Measurements from ENCODE around the gene PPARG. TPM values are rescaled to one million over a fixed set of nuclear protein-coding genes. Genes with fewer than 3 reads are reported as not detected.

PPARG gene
- total RNA-seq, 2 experiments from 2014 or later, result 0.52 to 0.55 TPM

Other genes starting within 250 kb of the PPARG start
- gene TIMP4, start 130.2 kb upstream of the PPARG start, total RNA-seq, result not detected
- gene TSEN2, start 195.4 kb downstream of the PPARG start, total RNA-seq, result 10 to 100 TPM; 10.4 to 11.5 TPM

Measured in activated CD4-positive, alpha-beta T cell treated with anti-CD3 and anti-CD28 coated beads, Interleukin-2, amount 10 ng/mL, durations not matched to agents 7 days and 5 days (primary cell).